Measurements from ENCODE around the gene MGST3.
"Not testable (repeated sequence)": the region's sequence is repeated elsewhere in the genome, so short reads cannot be mapped to it uniquely, and the experiment has no call there.

The MGST3 gene

GRCh38 chr1:165701922-165702321 is 70.9 kb downstream of the MGST3 start:
- DNase-seq: not testable (repeated sequence)

DNA sequence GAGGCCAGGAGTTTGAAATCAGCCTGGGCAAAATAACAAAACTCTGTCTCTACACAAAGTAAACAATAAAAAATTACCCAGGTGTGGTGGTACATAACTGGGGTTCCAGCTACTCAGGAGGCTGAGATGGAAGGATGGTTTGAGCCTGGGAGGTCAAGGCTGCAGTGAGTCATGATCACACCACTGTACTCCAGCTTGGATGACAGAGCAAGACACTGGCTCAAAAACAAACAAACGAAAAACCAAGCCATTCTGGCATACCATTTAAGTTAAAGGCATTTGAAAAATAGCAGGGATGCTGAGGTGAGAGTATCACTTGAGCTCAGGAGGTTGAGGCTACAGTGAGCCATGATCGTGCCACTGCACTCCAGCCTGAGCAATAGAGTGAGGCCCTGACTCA is 72.6 kb downstream of the MGST3 start:
- no peak for DNase-seq

Measured in NCI-H2081 treated with DMSO at 0.1 percent for 48 hours (cell line).